HG02642 (cell line): ENCODE results near the gene CKS2.

Experiments used
- ATAC-seq: cut with Tn5 transposase; IDR thresholded peaks from one replicate; pipeline ENCODE4 v1.9.1; 2021; ENCODE audit warnings: mild to moderate bottlenecking; ENCODE audit not compliant: unreplicated experiment, poor library complexity

CKS2 gene

DNA sequence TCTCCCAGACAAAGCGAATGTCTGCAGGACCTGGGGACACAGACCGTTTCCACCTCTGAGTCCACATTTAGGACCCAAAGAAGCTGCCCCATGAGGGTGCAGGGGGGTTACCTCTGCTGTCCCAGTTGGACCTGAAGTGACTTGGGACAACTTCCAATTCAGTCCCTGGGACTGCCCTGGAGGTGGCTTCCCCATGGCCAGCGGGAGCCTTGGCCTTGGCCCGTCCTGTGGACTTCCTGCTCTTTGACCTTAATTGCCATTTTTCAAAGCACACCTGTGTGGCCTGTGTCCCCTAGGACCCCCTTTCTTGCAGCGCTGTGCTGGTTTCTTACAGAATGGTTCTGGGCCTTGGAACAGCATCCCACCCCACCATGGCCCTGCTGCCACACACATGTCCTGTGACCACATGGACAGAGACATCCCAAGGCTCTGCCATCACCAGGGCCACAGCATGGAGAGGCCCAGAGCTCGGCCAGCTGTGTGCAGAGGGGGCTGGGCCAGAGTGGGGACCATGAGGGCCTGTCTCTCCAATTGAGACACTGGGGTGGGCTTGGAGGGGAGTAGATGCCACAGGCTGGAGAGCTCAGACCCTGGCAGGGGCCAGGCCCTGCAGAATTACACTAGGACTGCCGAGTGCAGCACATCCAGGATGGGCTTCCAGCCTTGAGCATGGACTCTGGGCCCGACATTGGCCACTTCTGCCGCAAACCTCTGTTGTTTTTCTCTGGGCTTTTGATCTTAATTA lies 53.1 kb downstream of the CKS2 start:
- ATAC-seq = no peak

DNA sequence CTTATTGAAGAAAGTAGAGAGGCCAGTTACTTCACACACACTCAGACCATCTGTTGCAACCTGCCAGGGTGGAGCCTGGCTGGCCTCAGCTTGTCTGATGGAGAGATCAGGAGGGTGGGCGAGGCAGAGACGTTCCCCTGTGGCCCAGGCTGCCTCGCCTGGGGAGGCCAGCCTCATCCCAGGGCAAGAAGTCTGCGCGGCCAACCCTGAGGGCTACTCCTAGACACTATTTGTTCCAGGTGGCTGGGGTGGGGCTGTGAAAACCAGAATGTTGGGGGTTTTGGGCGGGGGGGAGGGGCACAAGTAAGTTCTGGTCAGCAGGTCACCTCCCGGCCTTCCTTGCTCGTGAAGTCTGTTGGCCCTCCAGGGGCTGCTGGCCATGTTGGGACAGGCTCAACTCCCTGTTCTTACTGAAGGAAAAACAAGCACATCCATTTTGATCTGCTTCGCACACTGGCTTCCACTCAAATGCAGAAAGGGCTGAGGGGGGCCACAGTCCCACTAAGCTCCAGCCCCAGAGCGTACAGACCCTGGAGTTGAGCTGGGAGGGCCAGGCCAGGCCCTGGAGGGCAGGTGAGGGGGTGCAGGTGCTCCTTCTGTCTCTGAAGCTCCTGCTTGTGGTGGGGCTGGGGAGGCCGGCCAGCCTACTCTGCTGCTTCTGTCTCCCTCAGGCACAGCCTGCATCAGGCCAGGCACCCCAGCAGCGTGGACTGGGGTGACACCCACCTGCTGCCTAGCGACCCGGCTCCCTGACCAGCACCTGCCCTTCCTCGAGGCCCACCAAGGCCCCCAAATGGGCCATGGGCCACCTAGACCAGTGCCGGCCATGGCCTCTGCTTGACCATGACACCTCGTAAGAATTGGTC lies 53.9 kb downstream of the CKS2 start:
- no peak for ATAC-seq

DNA sequence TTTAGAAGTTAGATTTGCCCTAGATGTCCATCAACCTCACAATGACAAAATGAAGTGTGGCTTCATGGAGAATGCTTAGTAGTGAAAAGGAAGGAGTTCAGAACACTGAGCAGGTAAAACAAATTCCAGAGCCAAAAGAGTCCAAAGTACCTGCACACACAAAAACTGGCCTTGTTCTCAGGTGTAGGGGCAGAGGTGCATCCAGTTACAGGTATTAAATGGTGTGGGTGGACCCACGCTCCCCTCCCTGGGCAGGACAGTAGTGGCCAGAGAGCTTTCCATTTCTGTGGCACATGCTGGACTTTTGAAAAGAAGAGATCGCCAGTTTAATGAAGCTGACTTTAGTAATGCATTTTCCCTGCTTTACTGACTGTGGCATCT lies 54.5 kb downstream of the CKS2 start:
- no peak for ATAC-seq
